Cardiac atrium fibroblast (primary cell): ENCODE measurements around the gene BMP5. TPM values are rescaled to one million over a fixed set of nuclear protein-coding genes. Genes with fewer than 3 reads are reported as not detected.

ENCODE experiments used
- total RNA-seq: library from RNA; depleted of rRNA; stranded (reverse); fragments of >200 nt; gene quantifications from 2 replicates; pipeline ENCODE4 v1.2.3, GENCODE V29; 2015

The BMP5 gene
- not detected in 2 replicates for total RNA-seq

GRCh38 chr6:55875400-55875799, at the start of gene BMP5:
BMP5 (minus strand) TSS chr6:55875590; CDS start chr6:55874865, 725 bp downstream.

